Left colon (tissue), 2 donors: Measurements from ENCODE around the gene DDX17. TPM values are rescaled to one million over a fixed set of nuclear protein-coding genes. Genes with fewer than 3 reads are reported as not detected.

ENCODE experiments used
- ATAC-seq: fragments of 200-7000 bp; cut with Tn5 transposase; one replicate; pipeline ENCODE4 v1.9.1; 2020; ENCODE audit warnings: mild to moderate bottlenecking, moderate library complexity
- DNase-seq, 2 donors: peaks; one replicate each; pipeline ENCODE4 v3.0.0-alpha.2; 2020
- intact Hi-C, 2 donors: fragments of 100-400 bp; cut with DNase I in 1 of 2; cut with micrococcal nuclease in 1 of 2; formaldehyde crosslinking; loops; one replicate each; pipeline versions ENCODE4 v1.11.2 to v1.14.0; 2022; cut with DNase I, micrococcal nuclease
- total RNA-seq, 2 donors: library from RNA; stranded (reverse); fragmentation: NEBNext Ultra II Directional; extraction: Animal tissue kit (Norgen Biotek cat#: 25700); gene quantifications; one replicate each; pipeline ENCODE4 v1.2.1, GENCODE V29; 2021
- donor health status: DM: no; HTN: no; CAD: no.
- donor health status: DM: yes; HTN: yes; CAD: no.

DDX17 gene
- total RNA-seq, 2 donors from 2014 or later: 300 to 349 TPM

- intact Hi-C loops: no loop called here
- ATAC-seq (no peak), DNase-seq (no peak)
Measured at GRCh38 chr22:38435965-38436364, 70.1 kb downstream of the DDX17 start.

GRCh38 chr22:38435010-38435409 lies 71.1 kb downstream of the DDX17 start:
- ATAC-seq (no peak), DNase-seq (no peak)
- intact Hi-C loops: no loop called here

- ATAC-seq (no peak), DNase-seq (no peak)
- intact Hi-C loops: no loop called here
Measured at GRCh38 chr22:38433871-38434270, 72.2 kb downstream of the DDX17 start.

Other genes starting within 250 kb of the DDX17 start
- 10 to 100 TPM; 41.9 to 48.0 TPM for gene TMEM184B, start 233.3 kb downstream of the DDX17 start, total RNA-seq
- 10 to 100 TPM; 76.5 to 90.4 TPM for gene CSNK1E, start 188.9 kb downstream of the DDX17 start, total RNA-seq
- not detected for gene KCNJ4, start 51.1 kb downstream of the DDX17 start, total RNA-seq
- 10 to 100 TPM; 17.2 to 22.7 TPM for gene KDELR3, start 38.2 kb downstream of the DDX17 start, total RNA-seq
- 1 to 10 TPM in 1 of 2 donors, under 1 TPM in 1; 0.87 to 1.2 TPM for gene DMC1, start 63.9 kb upstream of the DDX17 start, total RNA-seq
- gene FAM227A, start 150.1 kb upstream of the DDX17 start, total RNA-seq: under 1 TPM; 0.50 to 0.82 TPM
- gene CBY1, start 150.3 kb upstream of the DDX17 start, total RNA-seq: 10 to 100 TPM; 21.5 to 28.7 TPM
- gene TOMM22, start 175.6 kb upstream of the DDX17 start, total RNA-seq: 10 to 100 TPM; 85.0 to 98.7 TPM
- gene JOSD1, start 194.6 kb upstream of the DDX17 start, total RNA-seq: 100 to 1,000 TPM in 1 of 2 donors, 10 to 100 TPM in 1; 93.1 to 144 TPM
- gene GTPBP1, start 199.6 kb upstream of the DDX17 start, total RNA-seq: 10 to 100 TPM; 66.6 to 72.6 TPM
- 100 to 1,000 TPM; 143 to 148 TPM for gene SUN2, start 249.7 kb upstream of the DDX17 start, total RNA-seq